GM19240 (cell line): ENCODE data around the gene CDKN2D.

Source experiments
- DNase-seq: peaks from one replicate; pipeline ENCODE4 v3.0.0; 2011; ENCODE audit warnings: low spot score; ENCODE audit not compliant: insufficient read length

CDKN2D gene

GRCh38 chr19:10521461-10522171 lies 47.2 kb downstream of the CDKN2D start:
- DNase-seq = no peak

- no peak for DNase-seq
Observed at GRCh38 chr19:10520652-10521318, 48.0 kb downstream of the CDKN2D start.

GRCh38 chr19:10519421-10519820 lies 49.4 kb downstream of the CDKN2D start:
- DNase-seq = no peak

- DNase-seq = no peak
Observed at GRCh38 chr19:10518444-10519361, 50.1 kb downstream of the CDKN2D start.

- no peak for DNase-seq
Observed at GRCh38 chr19:10517760-10518443, 50.9 kb downstream of the CDKN2D start.

- DNase-seq = no peak
Observed at GRCh38 chr19:10517361-10517759, 51.4 kb downstream of the CDKN2D start, which contains the start of gene S1PR5. Gene S1PR5, minus strand, starts transcription at chr19:10517447. Its CDS starts 2,436 bp downstream, at chr19:10515011.

- no peak for DNase-seq
Observed at GRCh38 chr19:10516671-10517286, 52.0 kb downstream of the CDKN2D start.
